GM12875 (cell line): ENCODE data around the gene SEL1L2.

ENCODE experiments used
- H3K4me3 ChIP-seq: one replicate; pipeline ENCODE4 v1.5.1; 2011; ENCODE audit warnings: low read depth, low read length, control low read depth
- TF ChIP-seq, protein P1 (sequence below): IDR thresholded peaks from 2 replicates; pipeline ENCODE4 v1.5.1; 2011; ENCODE audit warnings: low read depth, mild to moderate bottlenecking, control low read depth, inconsistent platforms, low read length, moderate library complexity, borderline replicate concordance; ENCODE audit not compliant: insufficient read depth

SEL1L2 gene

DNA sequence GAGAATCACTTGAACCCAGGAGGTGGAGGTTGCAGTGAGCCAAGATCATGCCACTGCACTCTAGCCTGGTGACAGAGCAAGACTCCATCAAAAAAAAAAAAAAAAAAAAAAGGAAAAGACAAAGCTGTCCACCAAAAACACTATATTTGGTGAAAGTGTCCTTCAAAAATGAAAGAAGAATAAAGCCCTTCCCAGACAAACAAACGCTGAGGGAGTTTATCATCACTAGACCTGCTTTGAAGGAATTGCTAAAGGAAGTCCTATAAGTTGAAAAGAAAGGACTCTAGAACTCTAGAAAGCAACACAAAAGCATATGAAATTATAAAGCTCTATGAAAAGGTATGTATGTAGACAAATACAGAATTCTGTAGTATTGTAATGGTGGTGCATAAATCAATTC lies 98.8 kb downstream of the SEL1L2 start:
- H3K4me3 ChIP-seq = no peak overlapping the region
- TF ChIP-seq, protein P1, sequence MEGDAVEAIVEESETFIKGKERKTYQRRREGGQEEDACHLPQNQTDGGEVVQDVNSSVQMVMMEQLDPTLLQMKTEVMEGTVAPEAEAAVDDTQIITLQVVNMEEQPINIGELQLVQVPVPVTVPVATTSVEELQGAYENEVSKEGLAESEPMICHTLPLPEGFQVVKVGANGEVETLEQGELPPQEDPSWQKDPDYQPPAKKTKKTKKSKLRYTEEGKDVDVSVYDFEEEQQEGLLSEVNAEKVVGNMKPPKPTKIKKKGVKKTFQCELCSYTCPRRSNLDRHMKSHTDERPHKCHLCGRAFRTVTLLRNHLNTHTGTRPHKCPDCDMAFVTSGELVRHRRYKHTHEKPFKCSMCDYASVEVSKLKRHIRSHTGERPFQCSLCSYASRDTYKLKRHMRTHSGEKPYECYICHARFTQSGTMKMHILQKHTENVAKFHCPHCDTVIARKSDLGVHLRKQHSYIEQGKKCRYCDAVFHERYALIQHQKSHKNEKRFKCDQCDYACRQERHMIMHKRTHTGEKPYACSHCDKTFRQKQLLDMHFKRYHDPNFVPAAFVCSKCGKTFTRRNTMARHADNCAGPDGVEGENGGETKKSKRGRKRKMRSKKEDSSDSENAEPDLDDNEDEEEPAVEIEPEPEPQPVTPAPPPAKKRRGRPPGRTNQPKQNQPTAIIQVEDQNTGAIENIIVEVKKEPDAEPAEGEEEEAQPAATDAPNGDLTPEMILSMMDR = no peak

DNA sequence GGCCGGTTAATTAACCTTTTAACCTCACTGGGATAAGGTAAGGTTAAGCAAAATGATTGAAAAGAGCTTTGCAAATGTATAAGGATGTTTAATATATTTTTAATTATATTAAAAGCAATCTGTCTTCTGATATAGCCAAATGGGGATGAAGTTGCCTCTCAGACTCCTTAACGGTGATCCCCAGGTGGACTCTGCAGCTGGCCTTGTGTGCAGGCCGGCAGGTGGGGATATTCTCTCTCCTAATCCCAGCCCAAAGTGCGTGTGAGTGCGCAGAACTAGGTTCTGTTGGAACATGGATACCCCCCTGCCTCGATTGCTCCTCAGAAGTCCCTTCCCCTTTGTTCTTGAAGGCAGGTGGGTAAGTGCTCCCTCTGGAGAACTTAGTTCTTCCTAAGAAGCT lies 105.6 kb downstream of the SEL1L2 start:
- TF ChIP-seq, protein P1 = no peak
- H3K4me3 ChIP-seq = no peak overlapping the region

DNA sequence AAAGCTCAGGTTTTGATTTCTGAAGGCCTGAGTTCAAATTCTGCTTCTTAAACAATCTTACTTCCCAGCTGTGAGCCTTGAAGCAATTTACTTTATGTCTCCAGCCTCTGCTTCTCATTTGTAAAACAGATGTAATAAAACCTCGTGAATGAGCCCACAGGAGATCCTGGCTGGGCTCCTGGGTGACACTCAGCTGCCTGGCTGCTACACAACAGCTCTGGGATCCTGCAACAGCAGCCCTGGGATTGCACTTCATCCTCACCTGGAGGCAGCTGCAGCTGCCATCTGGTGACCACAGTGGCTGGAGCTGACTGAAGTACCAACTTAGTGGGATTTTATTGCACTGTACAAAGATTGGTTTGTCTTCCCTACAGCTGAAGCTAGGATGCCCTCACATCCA lies 107.0 kb downstream of the SEL1L2 start:
- TF ChIP-seq, protein P1 = no peak
- no peak overlapping the region for H3K4me3 ChIP-seq

DNA sequence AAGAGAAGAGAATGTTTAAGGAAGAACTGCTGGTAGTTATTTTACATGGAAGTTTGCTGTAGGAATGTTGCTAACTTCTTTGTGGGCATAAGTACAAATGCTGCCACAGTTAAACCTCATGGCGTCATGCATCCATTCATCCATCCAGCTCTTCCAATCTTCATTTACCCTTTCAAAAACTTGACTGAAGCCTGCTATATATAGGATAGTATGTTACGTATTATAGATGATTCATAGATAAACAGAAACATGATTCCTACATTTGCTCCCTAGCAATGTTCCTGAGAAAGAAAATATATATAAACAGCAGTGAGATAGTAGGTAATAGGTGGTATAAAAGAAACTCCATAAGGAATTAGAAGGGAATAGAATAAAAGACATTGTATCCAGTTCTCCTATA lies 111.8 kb downstream of the SEL1L2 start:
- TF ChIP-seq, protein P1 = no peak
- H3K4me3 ChIP-seq = no peak overlapping the region

DNA sequence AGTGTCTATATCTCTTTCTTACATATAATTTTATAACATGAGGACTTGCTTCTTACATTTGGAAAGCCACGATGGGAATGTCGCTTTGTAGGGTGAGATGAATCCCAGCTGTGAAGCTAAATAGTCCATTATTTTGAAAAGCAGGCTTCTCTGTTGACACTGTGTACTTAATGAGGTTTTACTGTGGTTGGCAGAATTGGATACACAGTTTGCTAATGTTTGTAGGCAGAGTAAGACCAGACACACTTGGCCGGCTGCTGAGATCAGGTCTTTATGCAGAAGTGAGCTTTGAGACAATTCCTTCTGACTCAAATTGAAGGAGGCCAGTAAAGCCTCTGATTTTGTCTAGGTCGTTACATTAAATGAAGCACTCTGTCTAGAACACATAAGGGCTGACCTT lies 112.6 kb downstream of the SEL1L2 start:
- H3K4me3 ChIP-seq = no peak overlapping the region
- TF ChIP-seq, protein P1 = no peak

DNA sequence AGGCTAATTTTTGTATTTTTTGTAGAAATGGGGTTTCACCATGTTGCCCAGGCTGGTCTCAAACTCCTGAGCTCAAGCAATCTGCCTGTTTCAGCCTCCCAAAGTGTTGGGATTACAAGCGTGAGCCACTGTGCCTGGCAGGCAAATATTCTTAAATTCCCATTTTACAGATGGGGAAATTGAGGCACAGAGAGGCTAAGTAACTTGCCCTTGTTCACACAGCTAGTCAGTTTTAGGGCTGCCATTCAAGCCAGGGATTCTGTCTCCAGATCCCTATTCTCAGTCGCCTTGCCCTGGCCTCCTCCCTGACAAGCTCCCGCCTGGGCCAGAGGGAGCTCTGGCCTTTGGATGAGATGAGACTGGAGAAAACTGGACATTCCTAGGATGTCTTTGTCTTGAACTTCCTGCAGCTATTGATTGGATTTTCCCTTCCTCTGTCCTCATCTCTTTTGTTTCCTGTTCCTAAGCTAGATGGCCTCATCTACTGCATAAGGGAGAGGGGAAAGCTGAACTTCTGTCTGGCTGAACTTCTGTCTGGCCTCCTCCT lies 115.1 kb downstream of the SEL1L2 start:
- no peak overlapping the region for H3K4me3 ChIP-seq
- TF ChIP-seq, protein P1 = no peak

DNA sequence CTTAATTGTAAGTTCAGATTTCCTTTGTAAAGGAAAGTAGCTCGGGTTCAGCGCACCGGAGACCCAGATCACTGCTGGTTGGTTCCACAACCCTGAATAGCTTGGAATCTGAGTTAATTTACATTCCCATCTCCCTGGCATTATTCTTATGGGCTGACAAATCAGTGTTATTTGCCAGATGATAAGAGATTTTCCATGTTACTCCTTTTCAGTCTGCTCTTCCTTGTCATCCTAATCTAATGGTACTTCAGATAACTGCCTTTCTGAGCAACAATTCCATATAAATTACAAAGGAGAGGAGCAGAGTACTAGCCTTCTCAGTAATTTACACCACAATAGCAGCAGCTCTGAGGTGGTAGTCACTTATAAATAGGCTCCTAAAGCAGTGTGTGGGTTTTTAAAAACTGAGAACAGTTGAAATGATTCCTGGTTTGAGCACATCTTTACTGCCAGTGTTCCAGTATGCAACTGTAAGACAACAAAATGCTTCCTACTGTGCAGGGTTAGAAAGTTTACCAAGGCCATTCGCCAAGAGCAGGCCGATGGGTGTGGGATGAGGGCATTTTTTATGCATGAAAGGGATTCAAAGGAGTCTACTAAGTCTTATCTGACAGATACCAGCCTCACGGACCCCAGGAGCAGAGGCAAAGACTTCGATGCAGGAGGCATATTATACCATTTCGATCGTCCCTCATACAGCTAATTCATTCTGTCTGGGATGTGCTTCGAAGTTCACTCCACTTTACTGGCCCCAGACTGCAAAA lies 115.8 kb downstream of the SEL1L2 start:
- TF ChIP-seq, protein P1 = no peak
- H3K4me3 ChIP-seq = no peak overlapping the region
